Measurements from ENCODE around the gene ALOX5.
A peak's percentile ranks its signal among the peaks of the same experiment; 100 is the strongest.

ALOX5 gene

GRCh38 chr10:45427262-45427969 is 53.4 kb downstream of the ALOX5 start:
- TF ChIP-seq POU2F2 (IDR thresholded peaks at IDR 0.05; ENCODE audit: low read depth, low read length), result no peak
- no peak for TF ChIP-seq POLR2AphosphoS5 (IDR thresholded peaks at IDR 0.05; ENCODE audit: low read depth, low read length)
- TF ChIP-seq PAX5 (IDR thresholded peaks at IDR 0.05; ENCODE audit: insufficient read depth, low read length, severe bottlenecking), result no peak
- TF ChIP-seq SPI1 (IDR thresholded peaks at IDR 0.05; ENCODE audit: low read depth, low read length), result no peak
- TF ChIP-seq POLR2A (IDR thresholded peaks at IDR 0.05; ENCODE audit: low read depth, low read length), result no peak
- TF ChIP-seq TAF1 (IDR thresholded peaks at IDR 0.05; ENCODE audit: low read depth, low read length), result no peak
- DNase-seq (ENCODE audit: insufficient read length, low spot score), result no peak
- FAIRE-seq, result no peak

- DNase-seq (ENCODE audit: insufficient read length, low spot score) (no peak), FAIRE-seq (no peak)
- TF ChIP-seq POU2F2 (IDR thresholded peaks at IDR 0.05; ENCODE audit: low read depth, low read length) (no peak), PAX5 (IDR thresholded peaks at IDR 0.05; ENCODE audit: insufficient read depth, low read length, severe bottlenecking) (no peak), SPI1 (IDR thresholded peaks at IDR 0.05; ENCODE audit: low read depth, low read length) (no peak), TAF1 (IDR thresholded peaks at IDR 0.05; ENCODE audit: low read depth, low read length) (no peak), POLR2AphosphoS5 (IDR thresholded peaks at IDR 0.05; ENCODE audit: low read depth, low read length) (no peak), POLR2A (IDR thresholded peaks at IDR 0.05; ENCODE audit: low read depth, low read length) (no peak)
These were observed 54.0 kb downstream of the ALOX5 start for GRCh38 chr10:45427970-45428366.

- FAIRE-seq (no peak), DNase-seq (ENCODE audit: insufficient read length, low spot score) (no peak)
- TF ChIP-seq POLR2AphosphoS5 (IDR thresholded peaks at IDR 0.05; ENCODE audit: low read depth, low read length) (no peak), SPI1 (IDR thresholded peaks at IDR 0.05; ENCODE audit: low read depth, low read length) (no peak), PAX5 (IDR thresholded peaks at IDR 0.05; ENCODE audit: insufficient read depth, low read length, severe bottlenecking) (no peak), POU2F2 (IDR thresholded peaks at IDR 0.05; ENCODE audit: low read depth, low read length) (no peak), TAF1 (IDR thresholded peaks at IDR 0.05; ENCODE audit: low read depth, low read length) (no peak), POLR2A (IDR thresholded peaks at IDR 0.05; ENCODE audit: low read depth, low read length) (no peak)
These were observed 54.8 kb downstream of the ALOX5 start for GRCh38 chr10:45428611-45429510.

GRCh38 chr10:45429790-45430189 is 55.8 kb downstream of the ALOX5 start:
- TF ChIP-seq POU2F2 (IDR thresholded peaks at IDR 0.05; ENCODE audit: low read depth, low read length) (no peak), PAX5 (IDR thresholded peaks at IDR 0.05; ENCODE audit: insufficient read depth, low read length, severe bottlenecking) (no peak), POLR2AphosphoS5 (IDR thresholded peaks at IDR 0.05; ENCODE audit: low read depth, low read length) (no peak), TAF1 (IDR thresholded peaks at IDR 0.05; ENCODE audit: low read depth, low read length) (no peak), SPI1 (IDR thresholded peaks at IDR 0.05; ENCODE audit: low read depth, low read length) (no peak), POLR2A (IDR thresholded peaks at IDR 0.05; ENCODE audit: low read depth, low read length) (no peak)
- no peak for DNase-seq (ENCODE audit: insufficient read length, low spot score)
- no peak for FAIRE-seq

GRCh38 chr10:45432113-45432512 is 58.1 kb downstream of the ALOX5 start:
- no peak for TF ChIP-seq SPI1 (IDR thresholded peaks at IDR 0.05; ENCODE audit: low read depth, low read length)
- TF ChIP-seq POLR2A (IDR thresholded peaks at IDR 0.05; ENCODE audit: low read depth, low read length), result no peak
- TF ChIP-seq PAX5 (IDR thresholded peaks at IDR 0.05; ENCODE audit: insufficient read depth, low read length, severe bottlenecking), result no peak
- DNase-seq (ENCODE audit: insufficient read length, low spot score) (no peak), FAIRE-seq (no peak)

GRCh38 chr10:45432700-45433472 is 58.9 kb downstream of the ALOX5 start:
- TF ChIP-seq SPI1 (IDR thresholded peaks at IDR 0.05; ENCODE audit: low read depth, low read length) (no peak), TAF1 (IDR thresholded peaks at IDR 0.05; ENCODE audit: low read depth, low read length) (no peak), POU2F2 (IDR thresholded peaks at IDR 0.05; ENCODE audit: low read depth, low read length) (no peak), POLR2A (IDR thresholded peaks at IDR 0.05; ENCODE audit: low read depth, low read length) (no peak), PAX5 (IDR thresholded peaks at IDR 0.05; ENCODE audit: insufficient read depth, low read length, severe bottlenecking) (no peak), POLR2AphosphoS5 (IDR thresholded peaks at IDR 0.05; ENCODE audit: low read depth, low read length) (no peak)
- peak; percentile 55 for FAIRE-seq
- DNase-seq (ENCODE audit: insufficient read length, low spot score), result no peak

- FAIRE-seq (peak; percentile 92), DNase-seq (ENCODE audit: insufficient read length, low spot score) (peak; percentile 57)
- TF ChIP-seq TAF1 (IDR thresholded peaks at IDR 0.05; ENCODE audit: low read depth, low read length), result no peak
- TF ChIP-seq POLR2A (IDR thresholded peaks at IDR 0.05; ENCODE audit: low read depth, low read length), result no peak
- TF ChIP-seq SPI1 (IDR thresholded peaks at IDR 0.05; ENCODE audit: low read depth, low read length), result no peak
- TF ChIP-seq PAX5 (IDR thresholded peaks at IDR 0.05; ENCODE audit: insufficient read depth, low read length, severe bottlenecking), result no peak
- TF ChIP-seq POLR2AphosphoS5 (IDR thresholded peaks at IDR 0.05; ENCODE audit: low read depth, low read length), result no peak
- TF ChIP-seq POU2F2 (IDR thresholded peaks at IDR 0.05; ENCODE audit: low read depth, low read length), result no peak
These were observed 59.9 kb downstream of the ALOX5 start for GRCh38 chr10:45433716-45434469.
